Measurements from ENCODE around the gene HIC1. TPM values are rescaled to one million over a fixed set of nuclear protein-coding genes. Genes with fewer than 3 reads are reported as not detected.

The HIC1 gene
- total RNA-seq, 4 donors from 2014 or later = 2.7 to 9.5 (median 4.9) TPM

- Histone ChIP-seq H3K9me3 (no peaks in the 10 kb centered on the region), H3K4me1 (peaks cover 34% of the 10 kb centered on the region), H3K4me3 (no peak overlapping the region), H3K27me3 (no peaks in the 10 kb centered on the region), H3K27ac (no peak overlapping the region), H3K36me3 (no peaks in the 10 kb centered on the region)
- TF ChIP-seq EP300 (IDR thresholded peaks at IDR 0.05) = no peak
- no peak for TF ChIP-seq POLR2AphosphoS5 (IDR thresholded peaks at IDR 0.05)
- TF ChIP-seq POLR2A (IDR thresholded peaks at IDR 0.05) = no peak
- no peak for TF ChIP-seq CTCF (IDR thresholded peaks at IDR 0.05)
- no peak for DNase-seq (ENCODE audit: low spot score in 2 of 2)
- 79% methylated on average over 11 of the region's 19 CpGs for WGBS
Measured at GRCh38 chr17:2017274-2017941, 37.5 kb upstream of the HIC1 start.

- whole genome bisulfite sequencing = 78% methylated on average over 22 of the region's 24 CpGs
- Histone ChIP-seq H3K4me3 (no peak overlapping the region), H3K9me3 (no peaks in the 10 kb centered on the region), H3K27me3 (no peaks in the 10 kb centered on the region), H3K4me1 (peaks cover 36% of the 10 kb centered on the region), H3K27ac (no peak overlapping the region), H3K36me3 (no peaks in the 10 kb centered on the region)
- no peak for DNase-seq (ENCODE audit: low spot score in 2 of 2)
- TF ChIP-seq POLR2AphosphoS5 (IDR thresholded peaks at IDR 0.05) (no peak), EP300 (IDR thresholded peaks at IDR 0.05) (no peak), CTCF (IDR thresholded peaks at IDR 0.05) (no peak), POLR2A (IDR thresholded peaks at IDR 0.05) (no peak)
Measured at GRCh38 chr17:2018716-2019510, 36.0 kb upstream of the HIC1 start.

GRCh38 chr17:2019723-2020122, 35.2 kb upstream of the HIC1 start:
- Histone ChIP-seq H3K27me3 (no peaks in the 10 kb centered on the region), H3K36me3 (no peaks in the 10 kb centered on the region), H3K9me3 (no peaks in the 10 kb centered on the region), H3K4me1 (peaks cover 41% of the 10 kb centered on the region), H3K4me3 (no peak overlapping the region), H3K27ac (no peak overlapping the region)
- no peak for DNase-seq (ENCODE audit: low spot score in 2 of 2)
- TF ChIP-seq POLR2A (IDR thresholded peaks at IDR 0.05) (no peak), EP300 (IDR thresholded peaks at IDR 0.05) (no peak), CTCF (IDR thresholded peaks at IDR 0.05) (no peak), POLR2AphosphoS5 (IDR thresholded peaks at IDR 0.05) (no peak)
- 87% methylated on average over 8 of the region's 8 CpGs for WGBS

- TF ChIP-seq POLR2AphosphoS5 (IDR thresholded peaks at IDR 0.05) (no peak), POLR2A (IDR thresholded peaks at IDR 0.05) (no peak), EP300 (IDR thresholded peaks at IDR 0.05) (no peak), CTCF (IDR thresholded peaks at IDR 0.05) (no peak)
- WGBS = 70% methylated on average over 8 of the region's 8 CpGs
- Histone ChIP-seq H3K27ac (no peak overlapping the region), H3K4me1 (peaks cover 51% of the 10 kb centered on the region), H3K4me3 (no peak overlapping the region), H3K27me3 (no peaks in the 10 kb centered on the region), H3K36me3 (no peaks in the 10 kb centered on the region), H3K9me3 (no peaks in the 10 kb centered on the region)
- no peak for DNase-seq (ENCODE audit: low spot score in 2 of 2)
Measured at GRCh38 chr17:2020721-2021120, 34.2 kb upstream of the HIC1 start.

GRCh38 chr17:2022647-2023240, 32.2 kb upstream of the HIC1 start:
- no peak overlapping the region for H3K4me3 ChIP-seq
- no peaks in the 10 kb centered on the region for H3K36me3 ChIP-seq
- TF ChIP-seq POLR2A (IDR thresholded peaks at IDR 0.05) (no peak), CTCF (IDR thresholded peaks at IDR 0.05) (no peak), EP300 (IDR thresholded peaks at IDR 0.05) (no peak), POLR2AphosphoS5 (IDR thresholded peaks at IDR 0.05) (no peak)
- H3K9me3 ChIP-seq = no peaks in the 10 kb centered on the region
- DNase-seq (ENCODE audit: low spot score in 2 of 2) = no peak
- H3K4me1 ChIP-seq = peaks cover 48% of the 10 kb centered on the region
- 67% methylated on average over 15 of the region's 15 CpGs for WGBS
- no peak overlapping the region for H3K27ac ChIP-seq
- H3K27me3 ChIP-seq = no peaks in the 10 kb centered on the region

Measured in suprapubic skin (tissue), 4 donors.